HL-60 (cell line): ENCODE data around the gene SNX25.

Experiments used
- DNase-seq, 2 experiments: peaks; one replicate each; pipeline ENCODE4 v3.0.0-alpha.2; 2010 to 2020; ENCODE audit warnings: low read depth in 1 of 2, low spot score in 1 of 2
- H3K27ac ChIP-seq: fragments of 250-450 bp; sonication (Bioruptor Pico); replicated peaks from 2 replicates; pipeline ENCODE4 v1.5.1; 2020; ENCODE audit warnings: mild to moderate bottlenecking, moderate library complexity
- H3K27me3 ChIP-seq: fragments of 250-450 bp; sonication (Bioruptor Pico); 2 replicates; pipeline ENCODE4 v1.5.1; 2021; ENCODE audit warnings: mild to moderate bottlenecking, moderate library complexity; ENCODE audit not compliant: insufficient read depth, poor library complexity, severe bottlenecking
- H3K4me3 ChIP-seq: replicated peaks from 2 replicates; pipeline ENCODE4 v1.5.1; 2011; ENCODE audit warnings: mild to moderate bottlenecking, control low read depth, low read length; ENCODE audit not compliant: insufficient read depth
- GABPA ChIP-seq: IDR thresholded peaks from 2 replicates; pipeline ENCODE4 v1.6.1; 2012; ENCODE audit warnings: low read depth
- POLR2AphosphoS5 ChIP-seq: IDR thresholded peaks from 2 replicates; pipeline ENCODE4 v1.6.1; 2012; ENCODE audit warnings: low read depth
- SPI1 ChIP-seq: IDR thresholded peaks from 2 replicates; pipeline ENCODE4 v1.6.1; 2012; ENCODE audit warnings: low read depth, mild to moderate bottlenecking, borderline replicate concordance
- TF ChIP-seq, protein P1 (sequence below): IDR thresholded peaks from one replicate; pipeline ENCODE4 v1.5.1; 2011; ENCODE audit warnings: low read length, control low read depth, inconsistent platforms; ENCODE audit not compliant: insufficient read depth
- TF ChIP-seq, protein P2 (sequence below): IDR thresholded peaks from 2 replicates; pipeline ENCODE4 v1.6.1; 2012; ENCODE audit warnings: low read depth; ENCODE audit not compliant: insufficient replicate concordance

Gene SNX25

DNA sequence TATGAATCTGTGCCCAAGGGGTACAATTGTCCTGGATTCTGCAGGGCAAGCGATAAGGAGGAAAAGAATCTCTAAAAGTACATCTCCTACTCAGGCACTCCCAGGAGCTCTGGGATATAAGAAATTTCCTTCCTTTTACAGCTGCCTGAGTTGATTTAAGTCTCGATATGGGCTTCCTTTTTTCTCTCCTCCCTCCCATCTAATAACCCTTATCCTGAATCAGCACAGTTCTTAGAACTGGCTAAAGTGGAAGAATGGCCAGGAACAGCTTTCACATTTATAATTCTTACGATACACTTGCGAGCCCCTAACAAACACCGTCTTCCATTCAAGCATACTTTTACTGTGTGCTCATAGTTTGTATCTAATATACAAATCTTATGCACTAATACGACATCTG, 165.2 kb downstream of the SNX25 start:
- Histone ChIP-seq H3K27me3 (peaks cover 1% of the 10 kb centered on the region), H3K4me3 (no peak overlapping the region), H3K27ac (no peak overlapping the region)
- no peak for DNase-seq
- no peak for TF ChIP-seq POLR2AphosphoS5

DNA sequence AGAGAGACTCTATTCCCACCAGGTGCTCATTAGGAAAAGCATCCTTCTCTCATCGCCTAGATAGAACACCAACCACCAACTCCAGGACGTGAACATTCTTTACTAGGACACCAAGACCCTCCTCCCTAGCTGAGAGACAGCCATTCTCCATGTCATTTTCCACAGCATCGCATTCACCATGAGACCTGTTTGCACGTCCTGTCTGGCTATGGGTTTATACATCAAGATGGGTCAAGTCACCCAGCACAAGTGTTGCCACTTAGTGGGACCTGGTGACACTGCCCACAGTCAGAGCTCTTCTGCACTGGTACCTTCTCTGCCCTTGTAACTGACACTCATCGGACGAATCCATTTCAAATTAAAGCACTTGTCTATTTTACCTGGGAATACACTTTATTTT, 168.9 kb downstream of the SNX25 start:
- no peak overlapping the region for H3K27ac ChIP-seq
- no peak overlapping the region for H3K4me3 ChIP-seq
- no peaks in the 10 kb centered on the region for H3K27me3 ChIP-seq
- TF ChIP-seq, protein P1, sequence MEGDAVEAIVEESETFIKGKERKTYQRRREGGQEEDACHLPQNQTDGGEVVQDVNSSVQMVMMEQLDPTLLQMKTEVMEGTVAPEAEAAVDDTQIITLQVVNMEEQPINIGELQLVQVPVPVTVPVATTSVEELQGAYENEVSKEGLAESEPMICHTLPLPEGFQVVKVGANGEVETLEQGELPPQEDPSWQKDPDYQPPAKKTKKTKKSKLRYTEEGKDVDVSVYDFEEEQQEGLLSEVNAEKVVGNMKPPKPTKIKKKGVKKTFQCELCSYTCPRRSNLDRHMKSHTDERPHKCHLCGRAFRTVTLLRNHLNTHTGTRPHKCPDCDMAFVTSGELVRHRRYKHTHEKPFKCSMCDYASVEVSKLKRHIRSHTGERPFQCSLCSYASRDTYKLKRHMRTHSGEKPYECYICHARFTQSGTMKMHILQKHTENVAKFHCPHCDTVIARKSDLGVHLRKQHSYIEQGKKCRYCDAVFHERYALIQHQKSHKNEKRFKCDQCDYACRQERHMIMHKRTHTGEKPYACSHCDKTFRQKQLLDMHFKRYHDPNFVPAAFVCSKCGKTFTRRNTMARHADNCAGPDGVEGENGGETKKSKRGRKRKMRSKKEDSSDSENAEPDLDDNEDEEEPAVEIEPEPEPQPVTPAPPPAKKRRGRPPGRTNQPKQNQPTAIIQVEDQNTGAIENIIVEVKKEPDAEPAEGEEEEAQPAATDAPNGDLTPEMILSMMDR: no peak
- no peak for TF ChIP-seq SPI1
- TF ChIP-seq POLR2AphosphoS5: no peak
- TF ChIP-seq, protein P2, sequence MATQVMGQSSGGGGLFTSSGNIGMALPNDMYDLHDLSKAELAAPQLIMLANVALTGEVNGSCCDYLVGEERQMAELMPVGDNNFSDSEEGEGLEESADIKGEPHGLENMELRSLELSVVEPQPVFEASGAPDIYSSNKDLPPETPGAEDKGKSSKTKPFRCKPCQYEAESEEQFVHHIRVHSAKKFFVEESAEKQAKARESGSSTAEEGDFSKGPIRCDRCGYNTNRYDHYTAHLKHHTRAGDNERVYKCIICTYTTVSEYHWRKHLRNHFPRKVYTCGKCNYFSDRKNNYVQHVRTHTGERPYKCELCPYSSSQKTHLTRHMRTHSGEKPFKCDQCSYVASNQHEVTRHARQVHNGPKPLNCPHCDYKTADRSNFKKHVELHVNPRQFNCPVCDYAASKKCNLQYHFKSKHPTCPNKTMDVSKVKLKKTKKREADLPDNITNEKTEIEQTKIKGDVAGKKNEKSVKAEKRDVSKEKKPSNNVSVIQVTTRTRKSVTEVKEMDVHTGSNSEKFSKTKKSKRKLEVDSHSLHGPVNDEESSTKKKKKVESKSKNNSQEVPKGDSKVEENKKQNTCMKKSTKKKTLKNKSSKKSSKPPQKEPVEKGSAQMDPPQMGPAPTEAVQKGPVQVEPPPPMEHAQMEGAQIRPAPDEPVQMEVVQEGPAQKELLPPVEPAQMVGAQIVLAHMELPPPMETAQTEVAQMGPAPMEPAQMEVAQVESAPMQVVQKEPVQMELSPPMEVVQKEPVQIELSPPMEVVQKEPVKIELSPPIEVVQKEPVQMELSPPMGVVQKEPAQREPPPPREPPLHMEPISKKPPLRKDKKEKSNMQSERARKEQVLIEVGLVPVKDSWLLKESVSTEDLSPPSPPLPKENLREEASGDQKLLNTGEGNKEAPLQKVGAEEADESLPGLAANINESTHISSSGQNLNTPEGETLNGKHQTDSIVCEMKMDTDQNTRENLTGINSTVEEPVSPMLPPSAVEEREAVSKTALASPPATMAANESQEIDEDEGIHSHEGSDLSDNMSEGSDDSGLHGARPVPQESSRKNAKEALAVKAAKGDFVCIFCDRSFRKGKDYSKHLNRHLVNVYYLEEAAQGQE: no peak
- no peak for TF ChIP-seq GABPA
- DNase-seq: no peak

DNA sequence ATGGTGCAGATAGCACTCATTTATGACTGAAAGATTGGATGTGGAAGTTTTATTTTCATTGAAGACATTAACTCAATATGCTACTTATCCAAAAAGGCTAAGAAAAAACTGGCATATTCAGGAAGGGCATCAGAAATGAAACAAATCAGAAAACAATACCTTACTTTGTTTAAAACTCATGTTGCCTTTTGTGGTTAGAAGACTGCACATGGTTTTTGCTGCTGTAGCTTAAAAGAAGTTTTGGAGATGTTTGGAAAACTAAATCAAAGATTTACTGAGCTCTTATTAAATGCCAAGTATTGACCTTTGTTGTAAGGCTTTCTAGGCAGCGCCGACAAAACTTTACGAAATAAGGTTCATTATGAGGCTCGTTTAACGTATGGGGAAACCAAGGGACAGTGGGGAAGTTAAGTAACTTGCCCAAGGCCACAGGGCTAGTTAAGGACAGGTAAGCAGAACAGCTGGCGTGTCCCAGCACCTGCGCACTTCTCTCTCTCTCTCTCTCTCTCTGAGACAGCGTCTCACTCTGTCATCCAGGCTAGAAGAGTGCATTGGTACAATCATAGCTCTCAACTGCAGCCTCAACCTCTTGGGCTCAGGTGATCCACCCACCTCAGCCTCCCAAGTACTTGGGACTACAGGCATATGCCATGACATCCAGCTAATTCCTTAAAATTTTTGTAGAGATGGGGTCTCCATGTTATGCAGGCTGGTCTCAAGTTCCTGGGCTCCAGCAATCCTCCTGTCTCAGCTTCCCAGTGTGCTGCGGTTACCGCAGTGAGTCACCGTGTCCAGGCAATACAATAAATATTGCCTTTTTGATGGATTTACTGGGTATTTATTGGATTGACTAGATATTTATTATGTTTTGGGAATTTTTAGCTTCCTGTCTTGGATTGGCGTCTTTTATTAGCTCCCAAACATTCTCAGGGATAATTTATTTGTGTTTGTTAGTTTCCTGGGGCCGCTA, 170.2 kb downstream of the SNX25 start:
- Histone ChIP-seq H3K27ac (no peak overlapping the region), H3K27me3 (peaks cover 5% of the 10 kb centered on the region), H3K4me3 (no peak overlapping the region)
- TF ChIP-seq GABPA (no peak), SPI1 (no peak)
- TF ChIP-seq, protein P1: no peak
- no peak for DNase-seq

DNA sequence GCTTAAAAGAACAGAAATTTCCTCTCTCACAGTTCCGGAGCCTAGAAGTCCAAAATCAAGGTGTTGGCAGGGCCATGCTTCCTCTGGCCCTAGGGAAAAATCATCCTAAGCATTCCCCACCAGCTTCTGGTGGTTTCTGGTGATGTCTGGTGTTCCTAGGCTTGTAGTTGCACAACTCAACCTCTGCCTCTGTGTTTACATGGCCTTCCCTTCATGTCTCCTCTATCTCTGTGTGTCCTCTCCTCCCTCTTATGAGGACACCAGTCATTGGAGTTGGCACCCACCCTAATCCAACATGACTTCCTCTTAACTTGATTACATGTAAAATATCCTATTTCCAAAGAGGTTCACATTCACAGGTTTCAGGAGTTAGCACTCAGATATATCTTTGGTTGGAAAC, 170.9 kb downstream of the SNX25 start:
- TF ChIP-seq SPI1 (no peak), POLR2AphosphoS5 (no peak), GABPA (no peak)
- TF ChIP-seq, protein P1: no peak
- TF ChIP-seq, protein P2: no peak
- H3K27me3 ChIP-seq: peaks cover 9% of the 10 kb centered on the region

More for the DNA sequence above, 170.9 kb downstream of the SNX25 start:
- DNase-seq: no peak
- no peak overlapping the region for H3K4me3 ChIP-seq
- no peak overlapping the region for H3K27ac ChIP-seq
